ENCODE data around the gene IPO8. TPM values are rescaled to one million over a fixed set of nuclear protein-coding genes. Genes with fewer than 3 reads are reported as not detected.

Gene IPO8
- total RNA-seq, 2 donors from 2014 or later: 28.8 to 49.4 TPM

DNA sequence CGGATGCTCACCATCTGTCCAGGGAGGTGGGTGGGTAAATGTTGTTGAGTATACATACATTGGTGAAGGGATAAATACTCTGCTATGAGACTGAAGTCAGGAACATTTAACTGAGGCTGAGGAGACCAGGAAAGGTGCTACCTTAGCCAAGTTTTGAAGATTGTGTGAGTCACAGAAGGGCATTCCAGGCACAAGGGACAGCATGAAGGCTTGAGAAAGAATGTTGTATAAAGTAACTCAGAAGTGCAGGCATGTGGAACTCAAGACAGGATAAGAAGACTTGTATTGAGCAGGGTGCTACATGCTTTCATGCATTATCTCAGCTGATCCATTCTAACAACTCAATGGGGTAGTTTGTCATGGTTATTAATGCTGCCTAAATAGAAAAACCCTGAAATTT, 112.7 kb downstream of the IPO8 start:
- H3K4me3 ChIP-seq: no peak overlapping the region
- H3K4me1 ChIP-seq (ENCODE audit: control insufficient read depth in 1 of 2, low read depth in 2 of 2): no peaks in the 10 kb centered on the region
- no peak for DNase-seq (ENCODE audit: low spot score)
- TF ChIP-seq, protein P1, sequence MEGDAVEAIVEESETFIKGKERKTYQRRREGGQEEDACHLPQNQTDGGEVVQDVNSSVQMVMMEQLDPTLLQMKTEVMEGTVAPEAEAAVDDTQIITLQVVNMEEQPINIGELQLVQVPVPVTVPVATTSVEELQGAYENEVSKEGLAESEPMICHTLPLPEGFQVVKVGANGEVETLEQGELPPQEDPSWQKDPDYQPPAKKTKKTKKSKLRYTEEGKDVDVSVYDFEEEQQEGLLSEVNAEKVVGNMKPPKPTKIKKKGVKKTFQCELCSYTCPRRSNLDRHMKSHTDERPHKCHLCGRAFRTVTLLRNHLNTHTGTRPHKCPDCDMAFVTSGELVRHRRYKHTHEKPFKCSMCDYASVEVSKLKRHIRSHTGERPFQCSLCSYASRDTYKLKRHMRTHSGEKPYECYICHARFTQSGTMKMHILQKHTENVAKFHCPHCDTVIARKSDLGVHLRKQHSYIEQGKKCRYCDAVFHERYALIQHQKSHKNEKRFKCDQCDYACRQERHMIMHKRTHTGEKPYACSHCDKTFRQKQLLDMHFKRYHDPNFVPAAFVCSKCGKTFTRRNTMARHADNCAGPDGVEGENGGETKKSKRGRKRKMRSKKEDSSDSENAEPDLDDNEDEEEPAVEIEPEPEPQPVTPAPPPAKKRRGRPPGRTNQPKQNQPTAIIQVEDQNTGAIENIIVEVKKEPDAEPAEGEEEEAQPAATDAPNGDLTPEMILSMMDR (IDR thresholded peaks at IDR 0.05): no peak
- H3K9me3 ChIP-seq: no peaks in the 10 kb centered on the region
- no peak overlapping the region for H3K27ac ChIP-seq
- no peak for ATAC-seq (ENCODE audit: insufficient number of reproducible peaks, low FRiP score, low read depth)
- no peaks in the 10 kb centered on the region for H3K27me3 ChIP-seq (replicated peaks; ENCODE audit: insufficient read depth)
- no peaks in the 10 kb centered on the region for H3K36me3 ChIP-seq

DNA sequence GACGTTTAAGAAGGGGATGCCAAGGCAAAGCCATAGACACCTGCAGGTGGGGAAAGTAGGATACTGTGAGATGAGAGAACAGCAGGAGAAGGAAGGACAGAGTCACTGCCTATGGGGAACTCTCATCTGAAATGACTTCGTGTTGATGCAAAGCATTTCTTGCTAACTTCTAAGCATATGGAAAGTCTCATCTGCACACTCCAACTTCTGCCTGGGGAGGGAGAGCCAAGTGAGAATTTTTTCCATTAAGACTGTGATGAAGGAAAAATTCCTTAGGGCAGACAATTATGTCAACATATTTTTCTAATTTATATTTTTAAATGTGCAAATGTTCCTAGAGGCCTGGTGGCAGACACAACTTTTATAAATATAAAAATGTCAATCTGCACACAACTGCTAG, 115.3 kb downstream of the IPO8 start:
- no peaks in the 10 kb centered on the region for H3K4me1 ChIP-seq (ENCODE audit: control insufficient read depth in 1 of 2, low read depth in 2 of 2)
- H3K36me3 ChIP-seq: no peaks in the 10 kb centered on the region
- H3K27ac ChIP-seq: no peak overlapping the region
- ATAC-seq (ENCODE audit: insufficient number of reproducible peaks, low FRiP score, low read depth) (no peak), DNase-seq (ENCODE audit: low spot score) (no peak)
- no peaks in the 10 kb centered on the region for H3K9me3 ChIP-seq
- H3K27me3 ChIP-seq (replicated peaks; ENCODE audit: insufficient read depth): no peaks in the 10 kb centered on the region
- H3K4me3 ChIP-seq: no peak overlapping the region
- TF ChIP-seq, protein P1 (IDR thresholded peaks at IDR 0.05): no peak

Other genes starting within 250 kb of the IPO8 start
- 10 to 100 TPM; 52.8 to 61.8 TPM for gene CAPRIN2, start 59.1 kb upstream of the IPO8 start, total RNA-seq
- gene TSPAN11, start 230.9 kb upstream of the IPO8 start, total RNA-seq: 1 to 10 TPM in 1 of 2 donors, under 1 TPM in 1; 0.41 to 3.0 TPM